Measurements from ENCODE around the gene KCNMA1.

GRCh38 chr10:77386365-77386764 is 251.2 kb downstream of the KCNMA1 start:
- no peak for TF ChIP-seq CTCF (IDR thresholded peaks at IDR 0.05)
- TF ChIP-seq EP300 (IDR thresholded peaks at IDR 0.05) = no peak
- no peak for TF ChIP-seq POLR2A (IDR thresholded peaks at IDR 0.05; ENCODE audit: low read depth)
- TF ChIP-seq POLR2AphosphoS5 (IDR thresholded peaks at IDR 0.05) = no peak
